Stimulated activated CD4-positive, alpha-beta T cell treated with anti-CD3 and anti-CD28 coated beads, Interleukin-1b, Interleukin-23, amount 100 ng/mL, for 48 hours (primary cell): ENCODE measurements around the gene C3orf38.
A peak's percentile ranks its signal among the peaks of the same experiment; 100 is the strongest.
"Not testable (repeated sequence)": the region's sequence is repeated elsewhere in the genome, so short reads cannot be mapped to it uniquely, and the experiment has no call there.

Source experiments
- DNase-seq: peaks from one replicate; pipeline ENCODE4 v3.0.0-alpha.2; 2020

The C3orf38 gene

GRCh38 chr3:88166419-88166971, 16.7 kb downstream of the C3orf38 start:
- DNase-seq: no peak

- no peak for DNase-seq
These were observed 17.4 kb downstream of the C3orf38 start for GRCh38 chr3:88167173-88167572.

GRCh38 chr3:88167704-88168103, 17.9 kb downstream of the C3orf38 start:
- no peak for DNase-seq

- no peak for DNase-seq
These were observed 18.4 kb downstream of the C3orf38 start for GRCh38 chr3:88168171-88168570.

GRCh38 chr3:88180398-88180999, 30.7 kb downstream of the C3orf38 start:
- DNase-seq: no peak

- not testable (repeated sequence) for DNase-seq
These were observed 32.6 kb downstream of the C3orf38 start for GRCh38 chr3:88182165-88182918.

GRCh38 chr3:88188436-88188835, 38.7 kb downstream of the C3orf38 start:
- no peak for DNase-seq

- DNase-seq: no peak
These were observed 39.6 kb downstream of the C3orf38 start for GRCh38 chr3:88189361-88189810.

- no peak for DNase-seq
These were observed 42.2 kb downstream of the C3orf38 start for GRCh38 chr3:88191872-88192409.

- DNase-seq: no peak
These were observed 42.9 kb downstream of the C3orf38 start for GRCh38 chr3:88192631-88193030.

GRCh38 chr3:88195951-88196434, 46.2 kb downstream of the C3orf38 start:
- peak; percentile 64 for DNase-seq

- no peak for DNase-seq
These were observed 48.4 kb downstream of the C3orf38 start for GRCh38 chr3:88198121-88198520.

GRCh38 chr3:88203642-88204055, 53.9 kb downstream of the C3orf38 start:
- DNase-seq: peak; percentile 56
